Dedifferentiated amniotic fluid mesenchymal stem cell (primary cell): Measurements from ENCODE around the gene YBX3.

Experiments used
- DNase-seq: peaks from one replicate; pipeline ENCODE4 v3.0.0-alpha.2; 2016; ENCODE audit errors: extremely low spot score

YBX3 gene

DNA sequence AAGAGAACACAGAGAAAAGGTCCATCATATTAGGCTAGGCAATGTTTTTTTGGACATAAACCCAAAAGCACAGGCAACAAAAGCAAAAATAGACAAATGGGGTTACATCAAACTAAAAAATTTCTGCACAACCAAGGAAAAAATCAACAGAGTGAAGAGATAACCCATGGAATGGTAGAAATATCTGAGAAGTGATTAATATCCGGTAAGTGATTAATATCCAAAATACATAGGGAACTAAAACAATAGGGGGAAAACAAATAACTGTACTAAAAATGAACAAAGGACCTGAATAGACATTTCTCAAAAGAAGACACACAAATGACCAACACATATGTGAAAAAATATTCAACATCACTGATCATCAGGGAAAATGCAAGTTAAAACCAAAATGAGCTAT lies 53.6 kb downstream of the YBX3 start:
- no peak for DNase-seq

DNA sequence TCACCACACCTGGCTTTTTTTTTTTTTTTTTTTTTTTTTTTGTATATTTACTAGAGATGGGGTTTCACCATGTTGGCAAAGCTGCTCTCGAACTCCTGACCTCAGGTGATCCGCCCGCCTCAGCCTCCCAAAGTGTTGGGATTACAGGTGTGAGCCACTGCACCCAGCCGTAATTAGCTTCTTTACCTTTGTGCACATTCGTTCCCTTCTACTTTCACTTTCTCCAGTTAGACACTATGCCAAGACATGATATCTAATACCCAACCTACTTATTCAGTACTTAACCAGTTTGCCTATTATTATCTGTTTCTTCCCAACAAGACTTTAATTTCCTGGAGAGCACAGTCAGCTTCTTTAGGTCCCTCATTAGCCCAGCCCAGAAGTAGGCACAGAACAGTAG lies 54.6 kb downstream of the YBX3 start:
- no peak for DNase-seq

DNA sequence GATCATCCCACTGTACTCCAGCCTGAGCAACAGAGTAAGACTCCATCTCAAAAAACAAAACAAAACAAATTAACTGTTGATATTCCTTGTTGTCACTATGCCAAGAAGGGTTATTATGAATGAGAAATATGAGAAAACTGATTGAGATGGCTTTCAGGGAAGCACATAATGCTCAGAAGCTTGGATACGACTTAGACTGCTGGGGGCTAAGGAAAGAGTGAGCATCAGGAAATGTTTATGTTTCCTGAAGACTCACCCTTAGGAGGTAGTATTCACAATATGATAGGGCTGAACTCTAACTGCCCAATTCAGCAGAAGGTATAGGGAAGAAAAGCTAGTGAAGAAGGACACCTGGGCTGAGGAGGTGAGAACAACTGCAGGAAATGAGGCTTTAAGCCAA lies 55.5 kb downstream of the YBX3 start:
- no peak for DNase-seq

DNA sequence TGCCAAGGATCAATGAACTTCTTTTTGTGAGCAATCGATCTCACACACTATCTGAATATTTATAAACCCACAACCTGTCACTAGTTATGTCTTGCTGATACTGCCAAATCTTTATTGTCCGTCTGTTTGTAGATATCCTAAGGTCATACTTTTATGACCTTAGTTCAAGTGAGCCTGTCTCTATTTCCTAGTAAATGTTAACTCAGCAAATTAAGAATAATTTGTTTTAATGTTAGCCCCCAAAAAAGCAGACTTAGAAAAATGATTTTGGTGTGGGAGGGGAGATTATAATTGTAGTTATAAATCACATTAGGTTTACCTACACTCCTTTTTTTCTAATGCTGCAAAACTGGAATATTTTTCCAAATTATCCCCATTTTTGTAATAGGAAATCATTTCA lies 58.6 kb downstream of the YBX3 start:
- DNase-seq = no peak

DNA sequence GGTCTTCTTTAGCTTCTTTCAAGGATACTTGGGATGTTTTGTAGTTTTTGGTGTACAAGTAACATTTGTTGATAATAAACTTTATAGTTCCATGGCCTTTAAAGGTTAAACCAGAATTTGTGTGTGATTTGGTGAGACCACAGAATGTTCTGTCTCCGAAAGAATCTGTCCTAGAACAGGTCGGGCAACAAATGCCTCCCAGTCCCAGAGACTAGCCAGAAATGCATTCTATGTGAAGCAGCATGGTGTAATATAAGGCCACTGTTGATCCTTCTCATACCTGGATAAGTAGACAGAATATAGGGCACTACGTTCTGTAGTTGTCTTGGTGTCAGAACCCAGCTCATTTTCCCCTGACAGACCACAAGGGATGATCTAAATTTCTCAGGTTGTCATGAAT lies 59.3 kb downstream of the YBX3 start:
- DNase-seq = no peak

DNA sequence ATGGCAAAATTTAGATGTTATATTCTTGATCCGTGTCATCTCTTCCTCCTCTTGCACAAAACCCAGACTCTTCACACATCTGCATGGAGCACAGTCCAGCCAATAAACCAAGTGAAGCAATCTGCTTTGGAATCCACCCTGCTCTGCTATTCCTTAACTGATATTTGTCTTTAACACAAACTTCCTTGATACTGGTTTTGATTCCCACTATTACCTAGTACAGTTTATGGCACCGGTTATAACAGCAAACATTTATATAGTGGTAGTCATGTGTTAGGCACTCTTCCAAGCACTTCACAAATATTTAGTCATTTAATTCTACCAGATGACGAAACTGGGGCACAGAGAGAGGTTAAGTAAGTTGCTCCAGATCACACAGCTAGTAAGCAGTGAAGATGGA lies 61.8 kb downstream of the YBX3 start:
- no peak for DNase-seq

DNA sequence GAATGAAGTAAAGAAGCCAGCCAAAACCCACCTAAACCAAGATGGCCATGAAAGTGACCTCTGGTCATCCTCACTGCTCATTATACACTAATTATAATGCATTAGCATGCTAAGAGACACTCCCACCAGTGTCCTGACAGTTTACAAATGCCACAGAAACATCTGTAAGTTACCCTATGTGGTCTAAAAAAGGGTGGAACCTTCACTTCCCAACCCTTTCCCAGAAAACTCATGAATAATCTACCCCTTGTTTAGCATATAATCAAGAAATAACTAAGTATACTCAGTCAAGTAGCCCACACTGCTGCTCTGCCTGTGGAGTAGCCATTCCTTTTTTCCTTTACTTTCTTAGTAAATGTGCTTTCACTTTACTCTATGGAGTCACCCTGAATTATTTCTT lies 69.1 kb downstream of the YBX3 start:
- DNase-seq = no peak

DNA sequence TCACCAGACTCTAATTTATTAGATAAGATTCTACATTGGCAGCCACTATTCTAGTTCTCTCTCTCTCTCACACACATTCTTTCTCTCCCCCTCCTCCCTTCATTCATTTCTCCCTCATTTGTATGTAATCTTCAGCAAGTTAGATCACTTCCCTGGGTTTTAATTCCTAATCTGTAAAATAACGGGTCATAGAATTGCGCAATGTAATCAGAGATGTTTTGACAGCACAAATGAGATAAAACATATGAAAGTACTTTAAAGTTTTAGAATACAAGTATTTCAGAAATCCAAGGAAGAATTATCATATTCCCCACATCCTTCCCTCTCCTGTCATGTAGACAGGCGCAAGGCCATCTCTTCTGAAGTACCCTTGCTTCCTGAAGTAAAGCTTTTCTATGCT lies 70.9 kb downstream of the YBX3 start:
- DNase-seq = no peak
